Retina (tissue), 1 donor: Measurements from ENCODE around the gene ANKRD40CL.
"Not testable (repeated sequence)": the region's sequence is repeated elsewhere in the genome, so short reads cannot be mapped to it uniquely, and the experiment has no call there.

ENCODE experiments used
- DNase-seq: peaks from one replicate; pipeline ENCODE4 v3.0.0-alpha.2; 2016

ANKRD40CL gene

GRCh38 chr17:50758524-50758923, 8.8 kb downstream of the ANKRD40CL start:
- DNase-seq, result no peak

GRCh38 chr17:50754521-50754920, 12.8 kb downstream of the ANKRD40CL start:
- no peak for DNase-seq

GRCh38 chr17:50749245-50749644, 18.1 kb downstream of the ANKRD40CL start:
- no peak for DNase-seq

GRCh38 chr17:50745631-50746030, 21.7 kb downstream of the ANKRD40CL start:
- no peak for DNase-seq

- no peak for DNase-seq
These were observed 28.2 kb downstream of the ANKRD40CL start for GRCh38 chr17:50739098-50739497.

- no peak for DNase-seq
These were observed 30.1 kb downstream of the ANKRD40CL start for GRCh38 chr17:50737118-50737698.

GRCh38 chr17:50735287-50735686, 32.0 kb downstream of the ANKRD40CL start:
- DNase-seq, result no peak

GRCh38 chr17:50731575-50732460, 35.5 kb downstream of the ANKRD40CL start:
- no peak for DNase-seq

- no peak for DNase-seq
These were observed 38.2 kb downstream of the ANKRD40CL start for GRCh38 chr17:50728881-50729765.

GRCh38 chr17:50728112-50728429, 39.2 kb downstream of the ANKRD40CL start:
- no peak for DNase-seq

GRCh38 chr17:50725769-50726655, 41.3 kb downstream of the ANKRD40CL start:
- no peak for DNase-seq

GRCh38 chr17:50724622-50725021, 42.7 kb downstream of the ANKRD40CL start:
- DNase-seq, result not testable (repeated sequence)

GRCh38 chr17:50722746-50723145, 44.6 kb downstream of the ANKRD40CL start:
- DNase-seq, result no peak

- DNase-seq, result no peak
These were observed 45.9 kb downstream of the ANKRD40CL start for GRCh38 chr17:50721194-50722010.

GRCh38 chr17:50719924-50720794, 47.2 kb downstream of the ANKRD40CL start:
- no peak for DNase-seq

GRCh38 chr17:50719144-50719923, 48.0 kb downstream of the ANKRD40CL start, which contains the start of gene LUC7L3:
LUC7L3 (plus strand) TSS chr17:50719603; CDS start chr17:50719733, 130 bp downstream.
- DNase-seq, result peak; percentile 100

GRCh38 chr17:50715471-50715870, 51.8 kb downstream of the ANKRD40CL start:
- no peak for DNase-seq

- DNase-seq, result no peak
These were observed 54.7 kb downstream of the ANKRD40CL start for GRCh38 chr17:50712641-50713040.
